Uterus (tissue), 2 donors: ENCODE data around the gene PNLIPRP1.

Source experiments
- CTCF ChIP-seq, 4 experiments: fragments of 200-600 bp in 2 of 4; fragments of 450-650 bp in 2 of 4; sonication (generic) in 2 of 4; IDR thresholded peaks; one replicate each; pipeline ENCODE4 v1.5.1; 2016 to 2019; ENCODE audit warnings: antibody characterized with exemption in 4 of 4, mild to moderate bottlenecking in 2 of 4, moderate library complexity in 1 of 4
- POLR2A ChIP-seq, 2 donors: fragments of 450-650 bp; IDR thresholded peaks; one replicate each; pipeline ENCODE4 v1.6.1; 2016; ENCODE audit warnings: antibody characterized with exemption in 2 of 2, mild to moderate bottlenecking in 1 of 2, moderate library complexity in 1 of 2

- TF ChIP-seq CTCF (IDR thresholded peaks at IDR 0.05) = no peak
- no peak for TF ChIP-seq POLR2A (IDR thresholded peaks at IDR 0.05)
These were observed 23.8 kb upstream of the PNLIPRP1 start for GRCh38 chr10:116566932-116567331.
